Osteocyte (in vitro differentiated cells): ENCODE measurements around the gene MYOZ1. TPM values are rescaled to one million over a fixed set of nuclear protein-coding genes. Genes with fewer than 3 reads are reported as not detected.

ENCODE experiments used
- DNase-seq: peaks from one replicate; pipeline ENCODE4 v3.0.0; 2021; ENCODE audit warnings: mixed read lengths; ENCODE audit not compliant: unreplicated experiment; ENCODE audit errors: extremely low spot score
- H3K27ac Mint-ChIP-seq: one replicate; pipeline ENCODE4 v1.8.0; 2021; ENCODE audit warnings: mild to moderate bottlenecking, mixed read lengths; ENCODE audit not compliant: unreplicated experiment
- H3K27me3 Mint-ChIP-seq: one replicate; pipeline ENCODE4 v1.8.0; 2021; ENCODE audit warnings: mixed read lengths; ENCODE audit not compliant: unreplicated experiment
- H3K36me3 Mint-ChIP-seq: one replicate; pipeline ENCODE4 v1.8.0; 2021; ENCODE audit warnings: mixed read lengths; ENCODE audit not compliant: unreplicated experiment
- H3K4me1 Mint-ChIP-seq: one replicate; pipeline ENCODE4 v1.8.0; 2021; ENCODE audit warnings: mixed read lengths; ENCODE audit not compliant: unreplicated experiment
- H3K4me3 Mint-ChIP-seq: one replicate; pipeline ENCODE4 v1.8.0; 2021; ENCODE audit warnings: mild to moderate bottlenecking, moderate library complexity, mixed read lengths; ENCODE audit not compliant: unreplicated experiment
- H3K9me3 Mint-ChIP-seq: one replicate; pipeline ENCODE4 v1.8.0; 2021; ENCODE audit warnings: mixed read lengths; ENCODE audit not compliant: unreplicated experiment
- total RNA-seq: library from RNA; stranded (reverse); gene quantifications from 2 replicates; pipeline ENCODE4 v1.2.1, GENCODE V29; 2021
- TF ChIP-seq, protein P1 (sequence below): fragments of 200-600 bp; sonication (generic); IDR thresholded peaks from 2 replicates; pipeline ENCODE4 v1.5.0; 2021; ENCODE audit warnings: antibody characterized with exemption, mild to moderate bottlenecking, moderate library complexity

The MYOZ1 gene
- total RNA-seq, 1 donor from 2014 or later, result 0.59 TPM

DNA sequence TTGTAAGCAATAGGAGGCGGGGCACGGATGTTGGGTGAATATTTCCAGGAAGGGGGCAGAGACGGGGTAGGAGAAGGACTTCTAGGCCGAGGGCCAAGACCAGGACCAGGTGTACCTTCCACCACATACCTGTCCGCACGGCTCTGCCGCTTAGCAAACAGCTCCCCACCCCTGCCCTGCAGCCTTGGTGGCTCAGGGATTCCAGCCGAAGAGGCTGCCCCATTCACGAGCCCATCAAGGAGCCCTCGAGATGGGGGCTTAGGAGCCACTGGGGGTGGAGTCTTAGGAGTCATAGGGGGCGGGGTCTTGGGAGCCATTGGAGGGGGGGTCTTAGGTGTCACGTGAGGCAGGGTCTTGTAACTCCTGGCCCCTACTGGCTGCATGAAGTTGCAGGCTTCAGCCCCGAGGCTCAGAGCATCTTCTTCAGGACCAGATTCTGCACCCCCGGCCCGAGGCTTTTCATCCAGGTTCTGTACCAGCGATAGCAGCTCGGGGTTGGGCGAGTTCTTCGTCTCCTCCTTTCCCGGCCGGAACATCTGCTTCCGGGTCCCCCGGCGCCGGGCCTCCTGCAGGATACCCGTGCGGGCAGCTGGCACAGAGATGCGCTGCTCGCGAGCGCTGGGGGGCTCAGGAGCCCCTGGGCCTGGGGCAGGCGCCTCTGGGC lies 6.1 kb upstream of the MYOZ1 start:
- Mint-ChIP-seq H3K4me3 (peak overlapping the region; percentile 76), H3K27ac (peak overlapping the region; percentile 18), H3K4me1 (peaks cover 7% of the 10 kb centered on the region), H3K36me3 (no peaks in the 10 kb centered on the region), H3K27me3 (no peaks in the 10 kb centered on the region), H3K9me3 (no peaks in the 10 kb centered on the region)
- DNase-seq, result no peak
- TF ChIP-seq, protein P1, sequence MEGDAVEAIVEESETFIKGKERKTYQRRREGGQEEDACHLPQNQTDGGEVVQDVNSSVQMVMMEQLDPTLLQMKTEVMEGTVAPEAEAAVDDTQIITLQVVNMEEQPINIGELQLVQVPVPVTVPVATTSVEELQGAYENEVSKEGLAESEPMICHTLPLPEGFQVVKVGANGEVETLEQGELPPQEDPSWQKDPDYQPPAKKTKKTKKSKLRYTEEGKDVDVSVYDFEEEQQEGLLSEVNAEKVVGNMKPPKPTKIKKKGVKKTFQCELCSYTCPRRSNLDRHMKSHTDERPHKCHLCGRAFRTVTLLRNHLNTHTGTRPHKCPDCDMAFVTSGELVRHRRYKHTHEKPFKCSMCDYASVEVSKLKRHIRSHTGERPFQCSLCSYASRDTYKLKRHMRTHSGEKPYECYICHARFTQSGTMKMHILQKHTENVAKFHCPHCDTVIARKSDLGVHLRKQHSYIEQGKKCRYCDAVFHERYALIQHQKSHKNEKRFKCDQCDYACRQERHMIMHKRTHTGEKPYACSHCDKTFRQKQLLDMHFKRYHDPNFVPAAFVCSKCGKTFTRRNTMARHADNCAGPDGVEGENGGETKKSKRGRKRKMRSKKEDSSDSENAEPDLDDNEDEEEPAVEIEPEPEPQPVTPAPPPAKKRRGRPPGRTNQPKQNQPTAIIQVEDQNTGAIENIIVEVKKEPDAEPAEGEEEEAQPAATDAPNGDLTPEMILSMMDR, result no peak

DNA sequence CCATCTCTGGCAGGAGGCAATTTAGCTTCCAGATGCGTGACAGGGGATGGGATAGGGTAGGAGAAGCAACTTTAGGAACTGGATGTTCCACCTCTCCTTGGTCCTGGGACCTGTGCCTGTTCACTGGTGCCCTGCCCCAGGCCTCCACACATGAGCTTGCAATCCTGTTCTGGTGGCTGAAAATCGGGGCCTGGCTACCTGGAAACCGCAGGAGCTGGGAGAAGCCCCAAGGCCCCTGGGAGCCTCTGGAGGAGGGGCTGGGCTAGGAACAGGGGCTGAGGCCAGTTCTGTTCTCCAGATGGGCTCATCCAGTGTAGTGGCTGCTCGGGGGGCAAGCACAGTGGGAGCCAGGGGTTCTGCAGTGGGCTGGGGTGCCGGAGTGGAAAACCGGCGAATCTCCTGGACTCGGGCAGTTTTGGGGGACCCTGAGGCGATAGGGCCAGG lies 5.3 kb upstream of the MYOZ1 start:
- DNase-seq, result no peak
- Mint-ChIP-seq H3K27me3 (no peaks in the 10 kb centered on the region), H3K4me3 (peak overlapping the region; percentile 76), H3K27ac (no peak overlapping the region), H3K36me3 (no peaks in the 10 kb centered on the region), H3K4me1 (peaks cover 11% of the 10 kb centered on the region), H3K9me3 (no peaks in the 10 kb centered on the region)
- TF ChIP-seq, protein P1, result no peak

DNA sequence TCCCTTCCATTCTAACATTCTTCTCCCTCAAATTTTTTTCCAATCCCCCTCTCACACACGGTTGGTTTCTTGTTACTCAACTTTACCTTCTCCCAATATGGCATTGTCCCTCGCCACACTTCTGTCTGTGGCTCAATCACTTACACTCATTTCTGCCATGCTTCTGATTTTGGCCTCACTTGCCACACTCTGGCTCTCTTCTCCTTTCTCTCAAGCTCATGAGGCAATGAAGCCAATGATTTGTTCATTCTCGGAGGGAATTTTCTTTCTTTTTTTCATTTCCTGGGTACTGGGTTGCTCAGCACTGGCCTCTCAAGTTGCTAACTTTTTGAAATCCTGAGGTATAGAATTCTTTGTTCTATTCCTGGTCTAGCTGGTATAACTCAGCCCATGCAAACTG lies 4.0 kb upstream of the MYOZ1 start:
- TF ChIP-seq, protein P1, result no peak
- no peak for DNase-seq
- Mint-ChIP-seq H3K4me1 (peaks cover 16% of the 10 kb centered on the region), H3K36me3 (no peaks in the 10 kb centered on the region), H3K27me3 (no peaks in the 10 kb centered on the region), H3K4me3 (no peak overlapping the region), H3K27ac (no peak overlapping the region), H3K9me3 (no peaks in the 10 kb centered on the region)

DNA sequence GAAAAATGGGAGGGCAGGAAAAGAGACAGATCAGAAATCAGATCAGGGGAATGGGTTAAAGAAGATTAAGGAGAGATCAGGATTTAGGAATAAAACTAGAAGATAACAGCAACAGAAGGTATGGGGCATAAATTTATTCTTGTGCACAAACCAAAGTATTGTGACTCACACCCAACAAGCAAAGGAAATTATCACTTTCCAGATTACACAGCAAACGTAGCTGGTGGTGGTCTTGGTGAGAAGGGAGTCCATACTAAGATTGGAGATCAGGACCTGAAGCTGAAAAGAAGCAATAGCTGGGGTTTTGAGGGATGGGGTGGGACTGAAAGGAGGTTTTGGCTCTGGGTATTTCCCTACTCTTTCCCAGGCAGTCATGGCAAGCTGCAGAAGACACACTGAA lies 3.5 kb upstream of the MYOZ1 start:
- DNase-seq, result no peak
- Mint-ChIP-seq H3K27ac (no peak overlapping the region), H3K4me1 (peaks cover 16% of the 10 kb centered on the region), H3K36me3 (no peaks in the 10 kb centered on the region), H3K9me3 (no peaks in the 10 kb centered on the region), H3K27me3 (no peaks in the 10 kb centered on the region), H3K4me3 (no peak overlapping the region)
- TF ChIP-seq, protein P1, result no peak

DNA sequence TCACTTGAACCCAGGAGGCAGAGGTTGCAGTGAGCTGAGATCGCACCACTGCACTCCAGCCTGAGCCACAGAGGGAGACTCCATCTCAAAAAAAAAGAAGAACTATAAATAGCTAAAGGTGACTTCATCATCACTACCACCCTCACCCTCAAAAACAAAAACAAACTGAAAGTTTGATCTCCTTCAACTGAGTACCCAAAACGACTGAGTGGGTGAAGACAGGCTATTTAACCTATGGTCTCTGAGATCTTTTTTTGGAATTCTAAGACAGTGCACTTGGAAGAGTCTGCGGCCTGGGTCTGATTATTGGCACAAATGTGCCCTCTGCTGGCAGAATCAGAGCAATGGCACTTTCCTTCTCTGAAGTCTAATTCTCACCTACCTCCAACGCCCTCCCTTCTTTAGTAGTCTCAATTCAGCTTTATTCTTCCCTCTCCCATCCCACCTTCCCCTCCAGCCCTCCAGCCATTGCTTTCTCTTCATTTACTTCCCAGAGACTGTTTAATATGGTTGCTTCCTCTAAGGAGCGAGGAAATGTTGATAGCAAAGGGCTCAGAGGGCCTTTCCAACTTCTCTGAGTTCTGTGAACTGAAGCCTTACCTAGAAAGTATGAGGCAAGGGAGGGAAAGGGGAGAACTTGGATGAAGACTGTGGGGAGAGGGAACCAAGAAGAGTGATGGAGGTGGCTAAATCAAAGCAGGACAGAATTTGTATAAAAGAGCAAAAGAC lies 2.9 kb upstream of the MYOZ1 start:
- Mint-ChIP-seq H3K4me1 (peaks cover 16% of the 10 kb centered on the region), H3K4me3 (no peak overlapping the region)

More for the DNA sequence above, 2.9 kb upstream of the MYOZ1 start:
- TF ChIP-seq, protein P1, result peak; percentile 90
- Mint-ChIP-seq H3K9me3 (no peaks in the 10 kb centered on the region), H3K27ac (no peak overlapping the region), H3K36me3 (no peaks in the 10 kb centered on the region), H3K27me3 (no peaks in the 10 kb centered on the region)
- no peak for DNase-seq
